ENCODE results near the gene OR4E2. TPM values are rescaled to one million over a fixed set of nuclear protein-coding genes. Genes with fewer than 3 reads are reported as not detected.
"Not testable (repeated sequence)": the region's sequence is repeated elsewhere in the genome, so short reads cannot be mapped to it uniquely, and the experiment has no call there.

The OR4E2 gene
- total RNA-seq, 1 donor from 2014 or later, result not detected

DNA sequence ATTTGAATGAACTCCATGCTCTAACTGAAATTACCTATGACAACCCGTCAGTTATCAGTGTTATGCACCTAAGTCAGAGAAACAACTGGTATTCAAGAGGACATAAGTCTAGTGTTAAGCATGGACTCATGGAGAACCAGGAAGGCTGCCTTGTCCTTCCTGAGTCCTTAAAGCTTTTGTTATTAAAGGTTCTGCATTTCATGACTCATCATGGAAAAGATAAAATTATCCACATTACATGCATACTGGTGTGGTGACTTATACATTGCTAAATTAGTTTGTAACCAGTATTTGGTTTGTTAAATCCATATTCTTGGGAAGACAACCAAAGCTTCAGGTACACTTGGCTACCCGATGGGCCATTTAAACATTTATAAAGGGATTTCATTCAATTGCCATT is 26.4 kb downstream of the OR4E2 start:
- no peak for ATAC-seq
- intact Hi-C loops (cut with DNase I), result no loop called here
- no peak for DNase-seq (ENCODE audit: low spot score)

DNA sequence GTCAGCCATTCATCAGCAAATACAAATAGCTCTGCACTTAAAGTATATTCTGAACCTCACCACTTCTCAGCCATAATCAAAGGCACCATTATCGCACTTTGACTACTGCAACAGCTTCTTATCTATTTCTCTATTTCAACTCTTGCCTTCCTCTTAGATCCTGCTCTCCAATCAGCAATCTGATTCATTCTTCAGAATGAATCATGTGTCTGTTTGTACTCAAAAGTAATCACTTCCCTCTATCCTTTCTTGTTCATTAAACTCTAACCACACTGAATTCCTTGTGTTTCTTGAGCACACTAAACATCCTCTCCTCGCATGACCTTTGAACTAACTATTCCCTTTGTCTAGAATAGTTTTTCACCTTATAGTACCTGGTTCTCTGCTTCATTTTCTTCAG is 32.8 kb downstream of the OR4E2 start:
- ATAC-seq (no peak), DNase-seq (ENCODE audit: low spot score) (no peak)

DNA sequence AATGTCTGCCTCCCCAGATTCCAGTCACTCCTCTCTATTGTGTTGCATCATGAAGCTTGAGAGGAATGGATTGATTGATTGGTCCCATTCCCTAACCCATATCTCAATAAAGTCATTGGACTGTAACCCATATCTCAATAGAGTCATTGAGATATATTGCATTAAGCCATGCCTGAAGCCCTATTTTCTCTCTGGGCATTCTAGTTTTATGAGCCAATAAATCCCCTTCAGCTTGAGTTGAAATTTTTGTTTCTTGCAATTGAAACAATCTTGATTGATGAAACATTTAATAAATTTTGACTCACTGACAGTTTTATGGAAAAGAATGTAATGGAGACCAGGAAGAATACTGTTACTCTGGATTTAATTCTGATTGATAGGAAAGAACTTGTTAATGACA is 40.8 kb downstream of the OR4E2 start:
- intact Hi-C loops (cut with DNase I), result no loop called here
- ATAC-seq (no peak), DNase-seq (ENCODE audit: low spot score) (no peak)

More for the DNA sequence above, 32.8 kb downstream of the OR4E2 start:
- intact Hi-C loops (cut with DNase I), result no loop called here

- DNase-seq (ENCODE audit: low spot score); ATAC-seq; intact Hi-C loops (cut with DNase I): not testable (repeated sequence)
These were observed 44.0 kb downstream of the OR4E2 start for GRCh38 chr14:21697662-21698061.

- DNase-seq (ENCODE audit: low spot score); ATAC-seq; intact Hi-C loops (cut with DNase I): not testable (repeated sequence)
These were observed 44.9 kb downstream of the OR4E2 start for GRCh38 chr14:21698538-21698937.

DNA sequence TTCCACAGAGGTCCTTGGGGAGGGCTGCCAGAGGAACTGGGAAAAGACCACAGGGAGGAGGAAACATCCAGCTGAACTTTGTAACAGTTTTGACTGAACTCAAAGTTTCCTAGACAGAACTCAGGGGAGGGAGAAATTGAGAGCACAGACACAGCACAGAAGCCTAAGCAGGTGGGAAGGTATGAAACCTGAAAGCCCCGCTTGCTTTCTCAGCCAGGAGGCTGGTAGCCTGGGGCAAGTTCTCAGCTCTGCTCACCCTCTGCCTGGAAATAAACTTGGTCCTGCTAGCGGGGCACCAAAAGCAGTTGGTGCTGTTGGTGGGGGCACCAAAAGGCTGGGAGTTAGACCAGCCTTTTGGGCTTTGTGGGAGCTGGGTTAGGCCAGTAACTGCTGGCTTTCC is 45.9 kb downstream of the OR4E2 start:
- DNase-seq (ENCODE audit: low spot score), result no peak
- intact Hi-C loops (cut with DNase I), result no loop called here
- no peak for ATAC-seq

GRCh38 chr14:21702316-21702715 is 48.7 kb downstream of the OR4E2 start:
- ATAC-seq, result no peak
- no peak for DNase-seq (ENCODE audit: low spot score)
- intact Hi-C loops (cut with DNase I), result no loop called here

DNA sequence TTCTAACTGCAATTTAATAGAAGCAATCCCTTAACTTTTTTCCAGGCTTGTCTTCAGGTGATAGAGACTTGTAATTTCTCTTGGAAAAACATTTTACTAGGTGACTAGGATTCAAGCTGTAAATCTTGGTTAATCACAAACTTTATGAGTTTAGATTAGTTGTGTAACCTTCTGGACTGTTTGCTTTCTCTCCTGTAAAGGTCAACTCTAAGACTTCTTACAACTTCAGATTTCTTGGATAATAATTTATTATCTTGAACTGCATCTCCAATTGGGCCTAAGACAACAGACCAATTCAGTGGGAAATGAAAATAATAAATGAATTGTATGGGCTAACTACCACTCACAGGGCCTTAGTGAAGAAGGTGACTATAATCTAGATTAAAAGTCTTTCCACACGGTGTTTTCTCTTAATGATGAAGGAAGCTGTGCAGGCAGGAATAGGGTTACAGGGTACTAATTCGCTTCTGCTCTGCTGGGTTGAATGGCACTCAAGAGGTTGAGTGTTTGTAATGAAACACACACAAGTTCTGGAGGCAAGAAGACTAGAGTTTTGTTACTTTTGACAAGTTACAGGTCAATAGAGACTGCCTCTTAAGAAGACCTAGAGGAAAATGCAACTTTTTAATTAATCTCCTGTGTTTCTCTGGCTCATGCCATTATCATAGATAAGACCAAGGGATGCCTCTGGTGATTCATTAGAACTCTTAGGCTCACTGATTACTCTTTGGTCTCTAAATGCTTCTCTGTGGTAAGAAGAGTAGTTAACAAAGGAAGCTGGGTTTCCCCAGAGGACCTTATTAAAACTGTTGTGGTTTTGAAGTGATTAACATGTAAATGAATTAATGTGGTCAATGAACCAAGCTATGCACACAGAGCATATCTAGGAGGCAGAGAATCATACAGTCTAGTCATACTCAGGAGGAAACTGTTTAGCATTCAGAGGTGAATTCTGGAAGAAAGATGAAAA is 50.0 kb downstream of the OR4E2 start:
- DNase-seq (ENCODE audit: low spot score) (no peak), ATAC-seq (no peak)
- intact Hi-C loops (cut with DNase I), result no loop called here

DNA sequence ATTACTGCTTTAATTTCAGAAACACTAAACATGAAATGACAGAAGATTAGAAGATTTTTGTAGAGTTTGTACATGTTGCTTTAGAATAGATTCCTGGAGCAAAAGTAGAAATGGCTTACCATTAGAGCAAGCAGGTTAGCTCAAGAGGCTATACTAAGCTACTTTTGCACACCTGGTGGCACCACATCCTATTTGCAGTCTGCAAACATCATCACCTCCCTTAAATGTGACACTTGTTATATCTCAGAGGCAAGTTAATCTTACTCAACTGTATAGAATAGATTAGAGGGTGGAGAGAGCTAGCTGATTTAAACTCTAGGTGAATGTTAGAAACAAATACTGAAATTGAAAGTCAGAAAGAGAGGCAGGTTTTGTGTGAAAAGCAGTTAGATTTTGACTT is 50.7 kb downstream of the OR4E2 start:
- DNase-seq (ENCODE audit: low spot score), result no peak
- intact Hi-C loops (cut with DNase I), result no loop called here
- no peak for ATAC-seq

DNA sequence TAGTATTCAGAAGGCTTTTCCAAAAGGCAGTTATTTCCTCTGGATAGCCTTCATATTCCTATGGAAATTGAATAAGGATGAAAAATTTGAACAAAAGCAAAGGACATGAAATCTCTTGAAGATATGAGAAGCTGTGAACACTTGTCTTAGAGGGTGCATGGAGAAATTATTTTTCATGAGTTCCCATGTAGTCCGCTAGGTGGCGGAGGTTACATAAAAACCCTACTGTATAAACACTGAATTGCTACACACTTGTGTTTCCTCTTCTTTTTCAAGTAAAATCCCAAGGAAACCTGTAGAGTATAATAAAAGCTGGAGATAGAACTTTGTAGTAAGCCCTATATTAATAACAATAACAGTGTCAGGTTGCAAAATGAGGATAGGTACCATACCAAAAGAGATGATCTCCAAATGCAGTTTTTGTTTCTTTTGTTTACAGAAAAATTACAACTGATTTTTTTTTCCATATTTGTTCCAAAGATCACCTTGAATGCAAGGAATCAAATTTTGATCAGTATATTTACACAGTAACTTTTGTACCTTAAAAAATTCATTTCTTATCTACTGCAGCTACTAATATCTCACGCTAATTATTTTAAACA is 57.8 kb downstream of the OR4E2 start:
- DNase-seq (ENCODE audit: low spot score), result no peak
- ATAC-seq, result no peak
- intact Hi-C loops (cut with DNase I), result no loop called here

- intact Hi-C loops (cut with DNase I), result no loop called here
- no peak for DNase-seq (ENCODE audit: low spot score)
- no peak for ATAC-seq
These were observed 58.4 kb downstream of the OR4E2 start for GRCh38 chr14:21712036-21712435.

DNA sequence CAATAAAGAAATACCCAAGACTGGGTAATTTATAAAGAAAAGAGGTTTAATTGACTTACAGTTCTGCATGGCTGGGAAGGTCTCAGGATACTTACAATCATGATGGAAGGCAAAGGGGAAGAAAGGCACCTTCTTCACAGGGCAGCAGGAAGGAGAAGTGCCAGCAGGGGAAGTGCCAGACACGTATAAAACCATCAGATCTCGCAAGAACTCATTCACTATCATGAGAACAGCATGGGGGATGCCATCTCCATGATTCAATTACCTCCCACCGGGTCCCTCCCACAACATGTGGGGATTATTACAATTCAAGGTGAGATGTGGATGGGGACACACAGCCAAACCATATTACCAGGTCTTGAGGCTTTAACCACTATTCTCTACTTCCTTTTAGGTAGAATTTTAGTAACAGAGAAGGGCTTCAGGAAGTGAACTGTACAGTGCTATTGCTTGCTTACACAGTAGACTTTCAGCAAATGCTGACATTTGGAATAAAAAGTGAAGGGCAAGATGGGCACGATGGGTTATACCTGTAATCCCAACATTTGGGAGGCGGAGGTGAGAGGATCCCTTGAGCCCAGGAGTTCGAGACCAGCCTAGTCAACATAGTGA is 60.8 kb downstream of the OR4E2 start:
- ATAC-seq (no peak), DNase-seq (ENCODE audit: low spot score) (no peak)
- intact Hi-C loops (cut with DNase I), result no loop called here

Other genes starting within 250 kb of the OR4E2 start
- gene CHD8, start 197.7 kb upstream of the OR4E2 start, total RNA-seq, result 78.9 TPM
- 41.0 TPM for gene RAB2B, start 176.9 kb upstream of the OR4E2 start, total RNA-seq
- 60.0 TPM for gene TOX4, start 176.6 kb upstream of the OR4E2 start, total RNA-seq
- 43.3 TPM for gene METTL3, start 142.5 kb upstream of the OR4E2 start, total RNA-seq
- gene SALL2, start 127.5 kb upstream of the OR4E2 start, total RNA-seq, result 16.3 TPM
- gene OR10G3, start 73.8 kb upstream of the OR4E2 start, total RNA-seq, result not detected
- not detected for gene OR10G2, start 18.9 kb upstream of the OR4E2 start, total RNA-seq
- gene OR4E1, start 20.0 kb downstream of the OR4E2 start, total RNA-seq, result not detected

Data from sciatic nerve (tissue), 2 donors.